Measurements from ENCODE around the gene WDR74.

DNA sequence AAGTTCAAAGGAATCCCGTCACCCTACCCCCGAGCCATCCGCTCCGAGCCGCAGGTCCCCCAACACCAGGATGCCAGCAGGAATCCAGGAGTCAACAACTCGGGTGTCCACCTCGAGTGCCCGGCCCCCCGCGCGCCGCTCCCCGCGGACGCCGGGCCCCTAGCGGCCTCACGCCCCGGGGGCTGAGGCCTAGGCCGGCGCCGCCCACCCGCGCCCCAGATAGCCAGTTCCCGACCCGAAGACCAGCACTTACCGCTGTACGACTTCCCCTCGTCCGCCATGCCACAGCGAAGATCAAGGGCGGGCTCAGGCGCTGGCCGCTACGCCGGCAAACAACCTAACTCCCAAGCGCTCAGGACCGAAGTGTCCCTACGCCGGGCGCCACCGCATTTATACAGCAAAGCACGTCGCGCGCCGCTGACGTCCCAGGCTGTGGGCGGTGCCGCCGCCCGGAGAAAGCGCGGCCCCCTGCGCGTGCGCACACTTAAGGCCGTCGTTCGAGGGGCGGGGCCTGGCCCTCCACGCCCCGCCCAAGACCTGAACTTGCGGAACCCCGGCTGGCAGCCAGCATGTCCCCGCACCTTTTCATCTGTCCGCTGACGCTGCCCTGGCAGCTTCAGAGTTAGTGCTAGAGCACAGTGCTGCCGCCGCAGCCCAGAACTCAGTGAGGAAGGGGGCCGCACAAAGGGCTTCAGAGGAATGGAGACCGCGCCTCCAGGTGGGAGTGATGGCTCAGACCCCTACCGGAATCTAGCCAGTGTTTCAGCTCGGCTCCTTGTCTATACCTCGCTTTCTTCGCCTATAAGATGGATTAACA is 34.1 kb downstream of the WDR74 start, which contains the start of gene NXF1:
- TF ChIP-seq, protein P1, sequence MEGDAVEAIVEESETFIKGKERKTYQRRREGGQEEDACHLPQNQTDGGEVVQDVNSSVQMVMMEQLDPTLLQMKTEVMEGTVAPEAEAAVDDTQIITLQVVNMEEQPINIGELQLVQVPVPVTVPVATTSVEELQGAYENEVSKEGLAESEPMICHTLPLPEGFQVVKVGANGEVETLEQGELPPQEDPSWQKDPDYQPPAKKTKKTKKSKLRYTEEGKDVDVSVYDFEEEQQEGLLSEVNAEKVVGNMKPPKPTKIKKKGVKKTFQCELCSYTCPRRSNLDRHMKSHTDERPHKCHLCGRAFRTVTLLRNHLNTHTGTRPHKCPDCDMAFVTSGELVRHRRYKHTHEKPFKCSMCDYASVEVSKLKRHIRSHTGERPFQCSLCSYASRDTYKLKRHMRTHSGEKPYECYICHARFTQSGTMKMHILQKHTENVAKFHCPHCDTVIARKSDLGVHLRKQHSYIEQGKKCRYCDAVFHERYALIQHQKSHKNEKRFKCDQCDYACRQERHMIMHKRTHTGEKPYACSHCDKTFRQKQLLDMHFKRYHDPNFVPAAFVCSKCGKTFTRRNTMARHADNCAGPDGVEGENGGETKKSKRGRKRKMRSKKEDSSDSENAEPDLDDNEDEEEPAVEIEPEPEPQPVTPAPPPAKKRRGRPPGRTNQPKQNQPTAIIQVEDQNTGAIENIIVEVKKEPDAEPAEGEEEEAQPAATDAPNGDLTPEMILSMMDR (conservative IDR thresholded peaks at IDR 0.05; ENCODE audit: low read depth, low read length) = 0 out of 2 replicates have a peak, but pooled peaks have one; percentile 16
- no peak for TF ChIP-seq EZH2 (IDR thresholded peaks at IDR 0.05; ENCODE audit: low read length, unreplicated experiment)

All from PC-3 (cell line).